ENCODE data around the gene EXOC3L4.

- TF ChIP-seq POLR2A (IDR thresholded peaks at IDR 0.05) (no peak), CTCF (IDR thresholded peaks at IDR 0.05) (no peak)
Observed at GRCh38 chr14:103071544-103072251, 22.8 kb upstream of the EXOC3L4 start.

Measured in prostate gland (tissue), 2 donors.